ENCODE results near the gene TSGA10IP. TPM values are rescaled to one million over a fixed set of nuclear protein-coding genes. Genes with fewer than 3 reads are reported as not detected.

Gene TSGA10IP
- total and polyA plus RNA-seq, 12 donors, result 0.01 TPM; not detected in 11

DNA sequence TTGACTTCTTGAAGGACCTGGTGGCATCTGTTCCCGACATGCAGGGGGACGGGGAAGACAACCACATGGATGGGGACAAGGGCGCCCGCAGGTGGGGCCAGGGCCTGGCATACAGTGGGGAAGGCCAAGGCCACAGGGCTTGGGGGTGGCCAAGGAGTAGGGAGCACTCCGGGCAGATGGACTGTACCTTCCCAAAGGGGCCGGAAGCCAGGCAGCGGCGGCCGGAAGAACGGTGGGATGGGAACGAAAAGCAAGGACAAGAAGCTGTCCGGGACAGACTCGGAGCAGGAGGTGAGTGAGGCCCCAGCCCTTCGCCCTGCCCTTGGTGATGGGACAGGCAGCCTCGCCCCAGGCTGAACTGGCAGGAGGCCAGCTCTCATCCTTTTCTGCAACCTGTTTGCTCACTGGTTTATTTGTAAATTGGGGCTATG, 24.9 kb upstream of the TSGA10IP start:
- no peaks in the 10 kb centered on the region for H3K9me3 ChIP-seq
- H3K27me3 ChIP-seq, result no peaks in the 10 kb centered on the region
- TF ChIP-seq, protein P1, sequence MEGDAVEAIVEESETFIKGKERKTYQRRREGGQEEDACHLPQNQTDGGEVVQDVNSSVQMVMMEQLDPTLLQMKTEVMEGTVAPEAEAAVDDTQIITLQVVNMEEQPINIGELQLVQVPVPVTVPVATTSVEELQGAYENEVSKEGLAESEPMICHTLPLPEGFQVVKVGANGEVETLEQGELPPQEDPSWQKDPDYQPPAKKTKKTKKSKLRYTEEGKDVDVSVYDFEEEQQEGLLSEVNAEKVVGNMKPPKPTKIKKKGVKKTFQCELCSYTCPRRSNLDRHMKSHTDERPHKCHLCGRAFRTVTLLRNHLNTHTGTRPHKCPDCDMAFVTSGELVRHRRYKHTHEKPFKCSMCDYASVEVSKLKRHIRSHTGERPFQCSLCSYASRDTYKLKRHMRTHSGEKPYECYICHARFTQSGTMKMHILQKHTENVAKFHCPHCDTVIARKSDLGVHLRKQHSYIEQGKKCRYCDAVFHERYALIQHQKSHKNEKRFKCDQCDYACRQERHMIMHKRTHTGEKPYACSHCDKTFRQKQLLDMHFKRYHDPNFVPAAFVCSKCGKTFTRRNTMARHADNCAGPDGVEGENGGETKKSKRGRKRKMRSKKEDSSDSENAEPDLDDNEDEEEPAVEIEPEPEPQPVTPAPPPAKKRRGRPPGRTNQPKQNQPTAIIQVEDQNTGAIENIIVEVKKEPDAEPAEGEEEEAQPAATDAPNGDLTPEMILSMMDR (IDR thresholded peaks at IDR 0.05), result no peak
- ATAC-seq (no peak), DNase-seq (peak in 1 of 2 donors; percentile 17)
- WGBS, 2 donors, result 60 to 70% methylated on average over 15 of the region's 15 CpGs
- H3K36me3 ChIP-seq, result peaks cover 0 to 42% (median 4%) of the 10 kb centered on the region in 9 donors
- intact Hi-C loops (cut with DNase I), result loop anchor here in 1 of 10 donors (5.0 kb wide), 1 partner anchor 42 kb away; the partner anchor contains the start of gene SART1
- peak overlapping the region in 6 of 10 donors; percentile 90 to 96 (median 94) for H3K27ac ChIP-seq
- peak overlapping the region in 9 of 10 donors; percentile 81 to 100 (median 98) for H3K4me3 ChIP-seq
- H3K4me1 ChIP-seq, result peaks cover 31 to 52% (median 43%) of the 10 kb centered on the region in 9 donors

DNA sequence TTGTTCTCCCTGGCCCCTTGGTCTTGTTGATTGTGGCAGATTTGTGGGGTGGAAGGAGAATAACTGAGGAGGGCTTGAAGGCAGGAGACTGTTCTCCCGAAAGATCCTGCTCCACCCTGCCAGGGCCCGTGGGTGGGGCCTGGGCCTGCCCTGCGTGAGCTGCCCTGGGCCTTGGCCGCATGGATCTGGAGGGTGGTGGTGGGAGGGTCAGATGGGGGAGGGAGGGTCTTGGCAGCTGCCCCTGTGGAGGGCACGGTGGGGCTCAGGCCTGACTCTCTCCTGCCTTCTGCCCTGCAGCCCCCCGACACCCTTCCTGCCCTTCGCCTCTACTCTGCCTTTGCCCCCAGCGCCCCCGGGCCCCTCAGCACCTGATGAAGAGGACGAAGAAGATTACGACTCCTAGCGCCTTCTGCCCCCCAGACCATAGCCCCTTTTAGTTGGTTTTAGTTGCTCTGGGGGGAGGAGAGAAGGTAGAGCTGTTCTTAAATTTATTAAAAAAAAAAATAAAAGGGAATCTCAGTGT, 24.2 kb upstream of the TSGA10IP start:
- intact Hi-C loops (cut with DNase I), result loop anchor here in 1 of 10 donors (5.0 kb wide), 1 partner anchor 41 kb away; the partner anchor contains the start of gene SART1
- peaks cover 0 to 42% (median 4%) of the 10 kb centered on the region in 9 donors for H3K36me3 ChIP-seq
- H3K9me3 ChIP-seq, result no peaks in the 10 kb centered on the region
- no peaks in the 10 kb centered on the region for H3K27me3 ChIP-seq
- peaks cover 24 to 45% (median 36%) of the 10 kb centered on the region in 9 donors for H3K4me1 ChIP-seq
- no peak for DNase-seq
- WGBS, 2 donors, result 89 to 94% methylated on average over 12 of the region's 12 CpGs
- no peak overlapping the region for H3K27ac ChIP-seq
- TF ChIP-seq, protein P1 (IDR thresholded peaks at IDR 0.05), result no peak
- peak overlapping the region in 5 of 10 donors; percentile 81 to 100 (median 98) for H3K4me3 ChIP-seq
- ATAC-seq, result no peak

DNA sequence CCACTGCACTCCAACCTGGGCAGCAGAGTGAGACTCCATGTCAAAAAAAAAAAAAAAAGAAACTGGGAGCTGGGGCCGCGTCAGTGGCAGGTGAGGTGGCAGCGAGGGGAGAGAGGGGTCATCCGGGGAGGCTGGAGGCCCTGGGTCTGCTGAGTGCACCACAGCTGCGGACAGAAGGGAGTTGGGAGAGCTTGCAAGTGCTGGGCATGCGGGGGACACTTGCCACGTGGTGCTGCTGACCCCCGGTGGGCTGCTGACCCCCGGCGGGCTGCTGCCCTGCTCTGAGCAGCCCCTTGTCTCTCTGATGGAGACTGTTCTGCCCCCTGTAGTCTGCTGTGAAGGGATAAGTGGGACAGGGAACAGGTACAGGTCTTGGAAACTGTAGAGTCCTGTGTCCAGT, 23.4 kb upstream of the TSGA10IP start:
- TF ChIP-seq, protein P1 (IDR thresholded peaks at IDR 0.05), result no peak
- Histone ChIP-seq H3K27ac (no peak overlapping the region), H3K27me3 (no peaks in the 10 kb centered on the region), H3K4me1 (peaks cover 20 to 37% (median 28%) of the 10 kb centered on the region in 9 donors), H3K9me3 (no peaks in the 10 kb centered on the region), H3K4me3 (no peak overlapping the region), H3K36me3 (peaks cover 0 to 42% (median 4%) of the 10 kb centered on the region in 9 donors)
- DNase-seq, result no peak
- intact Hi-C loops (cut with DNase I), result loop anchor here in 1 of 10 donors (5.0 kb wide), 1 partner anchor 40 kb away; the partner anchor contains the start of gene SART1
- ATAC-seq, result no peak
- whole genome bisulfite sequencing, 2 donors, result 95% methylated on average over 10 of the region's 10 CpGs

DNA sequence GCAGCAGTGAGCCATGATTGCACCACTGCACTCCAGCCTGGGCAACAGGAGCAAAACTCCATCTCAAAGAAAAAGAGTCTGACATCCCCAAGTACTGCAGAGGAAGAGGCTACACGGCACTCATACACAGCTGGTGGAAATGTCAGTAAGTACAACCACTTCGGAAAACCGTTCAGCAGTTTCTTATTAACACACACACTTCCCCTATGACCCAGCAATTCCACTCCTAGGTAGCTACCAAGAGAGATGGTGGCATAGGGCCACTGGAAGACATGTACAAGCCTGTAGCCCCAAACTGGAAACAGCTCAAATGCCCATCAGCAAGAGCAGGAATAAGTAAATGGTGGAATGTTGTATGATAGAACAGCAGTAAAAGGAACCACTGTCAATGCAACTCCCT, 22.7 kb upstream of the TSGA10IP start:
- DNase-seq, result no peak
- Histone ChIP-seq H3K36me3 (peaks cover 0 to 37% (median 4%) of the 10 kb centered on the region in 9 donors), H3K4me1 (peaks cover 14 to 30% (median 22%) of the 10 kb centered on the region in 9 donors), H3K4me3 (no peak overlapping the region), H3K27ac (no peak overlapping the region), H3K9me3 (no peaks in the 10 kb centered on the region), H3K27me3 (no peaks in the 10 kb centered on the region)
- no peak for ATAC-seq
- TF ChIP-seq, protein P1 (IDR thresholded peaks at IDR 0.05), result no peak
- WGBS, 2 donors, result 80 to 85% methylated on average over 3 of the region's 3 CpGs
- intact Hi-C loops (cut with DNase I), result loop anchor here in 1 of 10 donors (5.0 kb wide), 1 partner anchor 40 kb away; the partner anchor contains the start of gene SART1
